Stomach (tissue), 9 donors: ENCODE data around the gene ARMC10. TPM values are rescaled to one million over a fixed set of nuclear protein-coding genes. Genes with fewer than 3 reads are reported as not detected.
"Not testable (repeated sequence)": the region's sequence is repeated elsewhere in the genome, so short reads cannot be mapped to it uniquely, and the experiment has no call there.

Source experiments
- DNase-seq, 2 donors: peaks; one replicate each; pipeline versions ENCODE4 v3.0.0 to v3.0.0-alpha.2; 2013 to 2019
- H3K27ac ChIP-seq, 5 donors: fragments of 200-600 bp in 4 of 5; sonication (generic) in 4 of 5; one replicate each; pipeline ENCODE4 v1.5.1; 2013 to 2019; ENCODE audit warnings: mild to moderate bottlenecking in 1 of 5, moderate library complexity in 1 of 5
- H3K27me3 ChIP-seq, 3 donors: fragments of 200-600 bp; sonication (generic); one replicate each; pipeline ENCODE4 v1.5.1; 2017 to 2019; ENCODE audit warnings: mixed run types in 1 of 3
- H3K36me3 ChIP-seq, 4 donors: fragments of 200-600 bp; sonication (generic); 1 replicate in 3 of 4; 2 replicates in 1 of 4; pipeline ENCODE4 v1.5.1; 2016 to 2019
- H3K4me1 ChIP-seq, 4 donors: fragments of 200-600 bp; sonication (generic); one replicate each; pipeline ENCODE4 v1.5.1; 2016 to 2019
- H3K4me3 ChIP-seq, 4 donors: fragments of 200-600 bp; sonication (generic) in 3 of 4; one replicate each; pipeline ENCODE4 v1.5.1; 2016 to 2019; ENCODE audit warnings: mild to moderate bottlenecking in 1 of 4
- H3K9me3 ChIP-seq, 4 donors: fragments of 200-600 bp; sonication (generic); one replicate each; pipeline ENCODE4 v1.5.1; 2016 to 2019
- EP300 ChIP-seq: sonication (generic); formaldehyde crosslinking; IDR thresholded peaks from one replicate; pipeline ENCODE4 v1.6.1; 2017; ENCODE audit warnings: antibody characterized with exemption
- POLR2A ChIP-seq, 4 donors: fragments of 450-650 bp; IDR thresholded peaks; one replicate each; pipeline ENCODE4 v1.6.1; 2016; ENCODE audit warnings: antibody characterized with exemption in 4 of 4, control low read depth in 2 of 4, mild to moderate bottlenecking in 1 of 4, moderate library complexity in 1 of 4
- POLR2AphosphoS5 ChIP-seq, 3 donors: sonication (generic); formaldehyde crosslinking; IDR thresholded peaks; one replicate each; pipeline ENCODE4 v1.6.1; 2016; ENCODE audit warnings: antibody characterized with exemption in 3 of 3
- WGBS, 5 donors: extraction: QIAGEN DNeasy Blood & Tissue Kit in 3 of 5; methylation state at CpG; one replicate each; pipeline versions ENCODE4 v1.1.5 to v1.1.7; 2013 to 2018; 5-methylcytosine and 5-hydroxymethylcytosine counted together
- intact Hi-C: fragments of 100-400 bp; cut with DNase I; formaldehyde crosslinking; loops from one replicate; pipeline ENCODE4 v1.15.1; 2023; ENCODE audit warnings: low total_unique reads
- polyA plus RNA-seq, 3 donors: library from polyadenylated mRNA; stranded (reverse); fragments of 200-250 nt; gene quantifications; one replicate each; pipeline ENCODE4 v1.2.3, GENCODE V29; 2013
- total RNA-seq, 5 donors: library from RNA; depleted of rRNA; stranded (reverse); fragments of >200 nt; gene quantifications; one replicate each; pipeline versions ENCODE4 v1.1.0 to v1.2.3, GENCODE V29; 2014 to 2016
- TF ChIP-seq, protein P1 (sequence below), 7 experiments: fragments of 450-650 bp in 4 of 7; fragments of 200-600 bp in 3 of 7; sonication (generic) in 3 of 7; IDR thresholded peaks; one replicate each; pipeline ENCODE4 v1.5.1; 2016 to 2019; ENCODE audit warnings: antibody characterized with exemption in 7 of 7, control low read depth in 2 of 7, mild to moderate bottlenecking in 1 of 7
- donor health status: healthy with polysubstance abuse.
- donor health status: Bipolar disorder and iron deficiency.
- donor health status: healthy.

ARMC10 gene
- total and polyA plus RNA-seq, 8 donors, result 1.8 to 118 (median 24.8) TPM

- DNase-seq, result no peak
- Histone ChIP-seq H3K27ac (no peak overlapping the region), H3K4me1 (no peaks in the 10 kb centered on the region), H3K36me3 (no peaks in the 10 kb centered on the region), H3K9me3 (peaks cover 0 to 6% (median 0%) of the 10 kb centered on the region in 4 donors), H3K27me3 (no peaks in the 10 kb centered on the region), H3K4me3 (no peak overlapping the region)
- 88 to 95% (median 93%) methylated on average over 6 of the region's 6 CpGs for WGBS, 5 donors
- intact Hi-C loops, result no loop called here
- TF ChIP-seq POLR2A (IDR thresholded peaks at IDR 0.05) (no peak), EP300 (no peak), POLR2AphosphoS5 (IDR thresholded peaks at IDR 0.05) (no peak)
- TF ChIP-seq, protein P1, sequence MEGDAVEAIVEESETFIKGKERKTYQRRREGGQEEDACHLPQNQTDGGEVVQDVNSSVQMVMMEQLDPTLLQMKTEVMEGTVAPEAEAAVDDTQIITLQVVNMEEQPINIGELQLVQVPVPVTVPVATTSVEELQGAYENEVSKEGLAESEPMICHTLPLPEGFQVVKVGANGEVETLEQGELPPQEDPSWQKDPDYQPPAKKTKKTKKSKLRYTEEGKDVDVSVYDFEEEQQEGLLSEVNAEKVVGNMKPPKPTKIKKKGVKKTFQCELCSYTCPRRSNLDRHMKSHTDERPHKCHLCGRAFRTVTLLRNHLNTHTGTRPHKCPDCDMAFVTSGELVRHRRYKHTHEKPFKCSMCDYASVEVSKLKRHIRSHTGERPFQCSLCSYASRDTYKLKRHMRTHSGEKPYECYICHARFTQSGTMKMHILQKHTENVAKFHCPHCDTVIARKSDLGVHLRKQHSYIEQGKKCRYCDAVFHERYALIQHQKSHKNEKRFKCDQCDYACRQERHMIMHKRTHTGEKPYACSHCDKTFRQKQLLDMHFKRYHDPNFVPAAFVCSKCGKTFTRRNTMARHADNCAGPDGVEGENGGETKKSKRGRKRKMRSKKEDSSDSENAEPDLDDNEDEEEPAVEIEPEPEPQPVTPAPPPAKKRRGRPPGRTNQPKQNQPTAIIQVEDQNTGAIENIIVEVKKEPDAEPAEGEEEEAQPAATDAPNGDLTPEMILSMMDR (IDR thresholded peaks at IDR 0.05), result no peak
Observed at GRCh38 chr7:103051519-103051918, 23.4 kb upstream of the ARMC10 start.

GRCh38 chr7:103056006-103056405, 18.9 kb upstream of the ARMC10 start:
- H3K4me1 ChIP-seq, H3K36me3 ChIP-seq, H3K27ac ChIP-seq, H3K4me3 ChIP-seq, H3K27me3 ChIP-seq, intact Hi-C loops, H3K9me3 ChIP-seq, DNase-seq: not testable (repeated sequence)
- 90 to 100% (median 92%) methylated on average over 1 of the region's 1 CpG for WGBS, 5 donors

DNA sequence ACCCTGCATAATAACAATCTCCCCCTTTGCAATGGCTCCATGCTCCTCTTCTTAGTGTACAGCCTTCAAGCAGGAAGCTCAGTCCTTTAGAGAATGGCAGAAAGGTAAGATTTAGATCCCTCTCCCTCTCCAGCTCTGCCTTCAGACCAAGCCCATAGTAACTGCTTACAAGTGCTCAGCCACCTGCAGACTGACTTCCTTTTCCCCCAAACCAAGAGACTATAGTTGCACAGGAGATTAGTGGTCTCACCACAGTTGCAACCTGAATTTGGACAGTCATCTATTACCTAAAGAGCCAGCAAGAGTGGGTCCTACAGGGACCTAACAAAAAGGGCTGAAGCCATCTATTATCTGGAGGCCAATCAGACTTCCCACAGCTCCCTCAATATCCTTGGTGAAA, 16.8 kb upstream of the ARMC10 start:
- H3K27ac ChIP-seq, result no peak overlapping the region
- no peak overlapping the region for H3K4me3 ChIP-seq
- H3K36me3 ChIP-seq, result no peaks in the 10 kb centered on the region
- DNase-seq, result no peak
- H3K9me3 ChIP-seq, result no peaks in the 10 kb centered on the region
- TF ChIP-seq POLR2AphosphoS5 (IDR thresholded peaks at IDR 0.05), result no peak
- TF ChIP-seq, protein P1 (IDR thresholded peaks at IDR 0.05), result no peak
- no peak for TF ChIP-seq POLR2A (IDR thresholded peaks at IDR 0.05)
- TF ChIP-seq EP300, result no peak
- H3K4me1 ChIP-seq, result peaks cover 0 to 4% (median 0%) of the 10 kb centered on the region in 4 donors
- no peaks in the 10 kb centered on the region for H3K27me3 ChIP-seq
- intact Hi-C loops, result no loop called here

- Histone ChIP-seq H3K4me3 (no peak overlapping the region), H3K27me3 (no peaks in the 10 kb centered on the region), H3K36me3 (no peaks in the 10 kb centered on the region), H3K9me3 (no peaks in the 10 kb centered on the region), H3K4me1 (peaks cover 0 to 4% (median 0%) of the 10 kb centered on the region in 4 donors), H3K27ac (no peak overlapping the region)
- no peak for TF ChIP-seq POLR2A (IDR thresholded peaks at IDR 0.05)
- TF ChIP-seq, protein P1 (IDR thresholded peaks at IDR 0.05), result no peak
- intact Hi-C loops, result no loop called here
- no peak for DNase-seq
- WGBS, 5 donors, result 40 to 49% (median 48%) methylated on average over 2 of the region's 2 CpGs
Observed at GRCh38 chr7:103059471-103059870, 15.5 kb upstream of the ARMC10 start.

GRCh38 chr7:103063895-103064294, 11.0 kb upstream of the ARMC10 start:
- H3K9me3 ChIP-seq, result no peaks in the 10 kb centered on the region
- 86 to 96% (median 93%) methylated on average over 3 of the region's 3 CpGs for WGBS, 5 donors
- no peak for TF ChIP-seq EP300
- TF ChIP-seq POLR2AphosphoS5 (IDR thresholded peaks at IDR 0.05), result no peak
- no peak for TF ChIP-seq POLR2A (IDR thresholded peaks at IDR 0.05)
- TF ChIP-seq, protein P1 (IDR thresholded peaks at IDR 0.05), result no peak
- no peak overlapping the region for H3K27ac ChIP-seq
- H3K27me3 ChIP-seq, result no peaks in the 10 kb centered on the region
- H3K4me3 ChIP-seq, result no peak overlapping the region
- DNase-seq, result no peak
- intact Hi-C loops, result no loop called here
- H3K4me1 ChIP-seq, result peaks cover 0 to 4% (median 0%) of the 10 kb centered on the region in 4 donors
- H3K36me3 ChIP-seq, result no peaks in the 10 kb centered on the region
